HG02678 (cell line): ENCODE results near the gene NCOR1.
"Not testable (repeated sequence)": the region's sequence is repeated elsewhere in the genome, so short reads cannot be mapped to it uniquely, and the experiment has no call there.

Experiments used
- ATAC-seq: cut with Tn5 transposase; IDR thresholded peaks from one replicate; pipeline ENCODE4 v1.9.1; 2021; ENCODE audit warnings: mild to moderate bottlenecking, moderate library complexity; ENCODE audit not compliant: unreplicated experiment

Gene NCOR1

DNA sequence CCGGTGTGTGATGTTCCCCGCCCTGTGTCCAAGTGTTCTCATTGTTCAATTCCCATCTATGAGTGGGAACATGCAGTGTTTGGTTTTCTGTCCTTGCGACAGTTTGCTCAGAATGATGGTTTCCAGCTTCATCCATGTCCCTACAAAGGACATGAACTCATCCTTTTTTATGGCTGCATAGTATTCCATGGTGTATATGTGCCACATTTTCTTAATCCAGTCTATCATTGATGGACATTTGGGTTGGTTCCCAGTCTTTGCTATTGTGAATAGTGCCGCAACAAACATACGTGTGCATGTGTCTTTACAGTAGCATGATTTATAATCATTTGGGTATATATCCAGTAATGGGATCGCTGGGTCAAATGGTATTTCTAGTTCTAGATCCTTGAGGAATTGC, 63.0 kb downstream of the NCOR1 start:
- not testable (repeated sequence) for ATAC-seq

DNA sequence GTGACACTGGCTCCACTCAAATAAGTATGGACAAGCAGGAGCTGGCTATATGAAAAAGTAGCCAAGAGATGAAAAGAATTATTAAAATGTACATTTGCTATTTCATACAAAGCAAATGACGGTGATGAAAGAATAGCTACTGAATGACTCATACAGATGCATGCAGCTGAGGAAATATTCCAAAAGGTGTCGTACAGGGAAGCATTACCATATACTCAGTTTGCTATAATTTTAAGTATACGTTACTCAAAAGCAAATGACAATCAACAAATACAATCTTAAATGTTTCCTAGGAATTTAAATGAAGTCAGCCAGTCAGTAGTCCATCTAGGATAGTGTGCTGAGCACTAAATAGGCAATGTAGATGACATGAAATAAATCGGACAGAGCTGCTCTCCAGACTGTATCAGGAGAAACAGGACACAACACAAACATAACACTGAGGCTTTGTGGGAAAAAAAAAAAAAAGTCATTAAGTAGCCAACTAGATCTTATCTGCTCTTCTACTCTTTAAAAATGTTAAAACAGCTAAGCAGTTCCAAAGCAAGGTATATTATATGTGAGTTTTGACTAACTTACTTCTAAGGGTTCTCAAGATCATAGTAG, 65.0 kb downstream of the NCOR1 start:
- no peak for ATAC-seq

DNA sequence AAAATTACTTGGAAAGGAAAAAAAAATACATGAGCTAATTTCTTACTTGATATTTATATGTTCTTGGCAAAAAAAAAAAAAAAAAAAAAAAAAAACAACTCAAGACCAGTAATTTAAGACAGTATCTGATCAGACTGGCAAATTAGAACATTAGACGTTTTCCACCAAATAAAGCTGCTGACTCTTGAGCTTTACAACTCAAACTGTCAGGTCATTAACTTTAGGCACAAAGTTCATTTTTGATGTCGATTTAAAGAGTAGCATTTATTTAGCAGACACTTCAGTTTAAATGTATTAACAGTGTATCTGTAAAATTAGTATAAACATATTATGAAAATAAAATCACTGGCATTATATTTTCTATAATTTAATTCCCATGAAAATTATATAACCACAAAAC, 66.7 kb downstream of the NCOR1 start:
- ATAC-seq, result no peak

DNA sequence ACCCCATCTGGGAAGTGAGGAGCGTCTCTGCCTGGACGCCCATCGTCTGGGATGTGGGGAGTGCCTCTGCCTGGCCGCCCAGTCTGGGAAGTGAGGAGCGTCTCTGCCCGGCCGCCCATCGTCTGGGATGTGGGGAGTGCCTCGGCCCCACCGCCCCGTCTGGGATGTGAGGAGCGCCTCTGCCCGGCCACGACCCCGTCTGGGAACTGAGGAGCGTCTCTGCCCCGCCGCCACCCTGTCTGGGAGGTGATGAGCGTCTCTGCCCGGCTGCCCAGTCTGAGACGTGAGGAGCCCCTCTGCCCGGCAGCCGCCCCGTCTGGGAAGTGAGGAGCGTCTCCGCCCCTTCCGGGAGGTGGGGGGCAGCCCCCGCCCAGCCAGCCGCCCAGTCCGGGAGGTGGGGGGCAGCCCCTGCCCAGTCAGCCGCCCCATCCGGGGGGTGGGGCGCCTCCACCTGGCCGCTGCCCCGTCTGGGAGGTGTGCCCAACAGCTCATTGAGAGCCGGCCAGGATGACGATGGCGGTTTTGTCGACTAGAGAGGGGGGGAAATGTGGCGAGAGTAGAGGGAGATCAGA, 69.9 kb downstream of the NCOR1 start:
- ATAC-seq, result not testable (repeated sequence)

DNA sequence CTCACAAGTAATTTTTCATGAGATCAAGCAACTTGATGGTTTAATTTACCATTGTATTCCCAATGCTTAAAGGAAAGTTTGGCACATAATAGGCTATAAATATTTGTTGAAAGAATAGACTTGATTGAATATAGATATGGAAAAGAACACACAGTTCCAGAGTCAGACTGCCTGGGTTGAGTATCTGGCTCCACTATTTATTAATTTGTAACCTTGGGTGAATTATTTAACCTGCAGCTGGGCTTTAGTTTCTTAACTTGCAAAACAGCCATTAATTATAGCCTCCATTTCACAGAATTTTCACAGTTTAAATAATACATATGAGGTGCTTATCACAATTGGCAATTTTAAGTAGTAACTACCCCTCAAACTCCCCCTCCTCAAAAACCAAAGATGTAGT, 73.6 kb downstream of the NCOR1 start:
- ATAC-seq, result no peak

DNA sequence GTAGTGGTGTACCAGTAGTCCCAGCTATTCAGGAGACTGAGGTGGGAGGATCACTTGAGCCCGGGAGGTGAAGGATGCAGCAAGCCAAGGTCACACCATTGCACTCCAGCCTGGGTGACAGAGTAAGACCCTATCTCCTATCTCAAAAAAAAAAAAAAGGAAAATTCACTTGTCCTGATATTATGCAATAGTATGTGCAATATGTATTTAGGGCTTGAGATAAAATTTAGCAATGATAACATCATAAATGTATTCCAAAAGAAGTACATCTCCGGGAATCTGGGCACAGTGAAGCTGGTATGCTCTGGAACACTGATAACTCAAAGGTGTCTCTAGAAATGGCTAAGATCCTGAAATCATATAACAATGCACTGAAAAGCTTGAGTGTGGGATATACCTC, 74.5 kb downstream of the NCOR1 start:
- no peak for ATAC-seq

DNA sequence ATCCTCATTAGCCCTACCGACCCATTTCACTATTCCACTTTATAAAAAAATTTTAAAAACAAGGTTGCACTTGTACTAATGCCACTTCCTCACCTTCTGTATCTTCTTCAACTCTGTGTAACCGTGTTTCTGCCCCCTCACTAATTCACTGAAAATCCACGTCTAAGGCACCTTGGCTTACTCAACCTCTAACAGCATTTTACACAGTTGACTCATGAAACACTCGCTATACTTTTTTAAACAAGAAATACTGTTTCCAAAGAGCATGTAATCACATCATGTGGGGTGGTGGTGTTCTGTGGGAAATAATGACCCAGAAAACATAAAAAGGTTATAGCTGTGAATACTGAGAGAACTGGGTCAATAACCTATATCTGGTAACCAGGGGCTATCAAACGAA, 79.9 kb downstream of the NCOR1 start:
- no peak for ATAC-seq

DNA sequence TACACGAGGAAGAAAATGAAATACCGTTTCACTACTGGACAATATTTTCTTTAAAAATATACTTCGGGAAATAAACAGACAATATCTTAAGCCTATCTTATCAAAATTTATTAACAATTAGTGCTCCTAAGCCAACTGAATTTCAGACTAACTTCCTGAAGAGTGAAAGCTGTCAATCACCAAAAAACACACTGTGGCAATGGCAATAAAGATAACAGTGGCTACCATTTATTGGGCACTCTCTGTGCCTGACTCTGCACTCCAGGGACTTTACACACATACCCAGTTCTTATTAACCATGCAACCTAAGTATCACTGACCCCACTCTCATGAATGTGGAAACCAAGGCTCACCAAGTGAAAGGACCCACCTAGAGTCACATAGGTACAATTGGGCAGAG, 83.7 kb downstream of the NCOR1 start:
- no peak for ATAC-seq

DNA sequence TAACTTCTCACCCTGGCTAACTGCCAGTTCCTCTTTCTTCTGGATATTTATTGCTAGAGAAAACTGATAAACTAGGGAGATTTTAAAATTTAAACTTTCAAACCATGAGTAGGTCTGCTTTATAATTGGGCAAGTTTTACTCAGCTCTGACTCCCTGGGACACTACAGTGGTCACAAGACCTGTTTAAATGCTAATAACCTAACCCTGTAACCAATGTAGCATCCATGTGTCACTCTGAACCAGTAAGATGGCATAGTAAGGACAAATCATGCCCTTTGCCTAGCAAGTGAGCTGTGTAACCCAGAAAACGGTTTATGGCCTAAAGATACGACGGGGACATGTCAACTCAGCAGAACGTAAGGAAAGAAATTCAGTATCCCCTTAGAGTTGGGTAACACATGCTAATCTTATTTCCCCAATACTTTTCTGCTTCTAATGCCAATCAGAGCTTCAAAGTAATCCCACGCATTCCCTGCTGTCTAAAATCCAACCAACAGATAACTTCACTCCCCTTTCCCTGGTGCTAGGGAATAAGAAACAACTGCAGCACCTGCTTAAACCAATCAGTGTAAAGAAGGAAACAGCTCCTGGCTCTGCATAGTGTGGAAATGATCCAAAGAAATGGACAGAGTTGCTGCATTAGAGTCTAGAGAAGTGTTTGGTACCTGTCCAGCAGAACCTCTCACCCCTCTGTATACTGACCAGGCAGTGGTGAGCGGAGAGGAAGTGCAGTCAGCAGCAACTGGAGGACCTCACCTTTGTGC, 85.7 kb downstream of the NCOR1 start:
- ATAC-seq, result no peak

DNA sequence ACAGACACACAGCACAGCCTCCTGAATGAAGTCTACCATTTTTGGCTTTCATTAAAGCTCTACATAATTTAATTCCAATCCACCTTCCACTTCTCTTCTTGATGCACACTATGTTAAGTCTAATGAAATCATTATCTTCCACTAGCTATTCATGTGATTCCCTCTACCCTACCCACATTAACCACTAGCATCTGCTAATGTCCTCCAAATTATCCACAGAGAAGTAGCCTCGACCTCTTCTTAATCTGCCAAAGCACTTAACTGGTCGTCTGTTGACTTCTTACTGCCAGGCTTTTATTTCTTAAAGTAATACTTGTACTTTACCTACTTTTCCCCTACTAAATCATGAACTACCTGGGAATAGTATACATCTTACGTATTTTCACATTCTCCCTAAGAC, 91.8 kb downstream of the NCOR1 start:
- ATAC-seq, result no peak

DNA sequence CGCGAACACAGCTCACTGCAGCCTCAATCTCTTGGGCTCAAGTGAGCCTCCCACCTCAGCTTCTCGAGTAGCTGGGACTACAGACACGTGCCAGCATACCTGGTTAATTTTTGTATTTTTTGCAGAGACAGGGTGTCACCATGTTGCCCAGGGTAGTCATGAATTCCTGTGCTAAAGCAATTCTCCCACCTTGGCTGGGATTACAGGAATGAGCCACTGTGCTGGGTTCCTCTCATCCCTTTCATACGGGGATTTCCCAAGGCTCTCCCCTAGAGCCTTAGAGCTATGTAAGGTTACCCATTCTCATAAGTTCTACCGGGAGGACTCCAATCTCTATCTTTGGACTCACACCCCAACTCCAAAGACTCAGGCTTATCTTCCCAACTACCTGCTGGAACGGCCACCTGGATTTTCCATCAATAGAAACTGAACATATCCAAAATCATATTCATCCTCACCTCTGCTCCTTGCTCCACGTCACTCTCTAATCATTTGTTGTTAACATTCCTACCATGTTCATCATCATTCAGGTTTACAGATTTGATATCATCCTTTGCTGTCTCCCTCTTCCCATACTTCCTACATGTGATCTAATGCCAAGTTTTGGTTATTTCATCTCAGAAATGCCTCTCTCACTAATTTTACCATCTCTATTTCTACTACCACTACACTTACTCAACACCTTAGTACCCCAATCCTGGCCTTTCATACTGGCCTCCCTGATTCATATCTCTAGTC, 92.5 kb downstream of the NCOR1 start:
- ATAC-seq, result no peak

DNA sequence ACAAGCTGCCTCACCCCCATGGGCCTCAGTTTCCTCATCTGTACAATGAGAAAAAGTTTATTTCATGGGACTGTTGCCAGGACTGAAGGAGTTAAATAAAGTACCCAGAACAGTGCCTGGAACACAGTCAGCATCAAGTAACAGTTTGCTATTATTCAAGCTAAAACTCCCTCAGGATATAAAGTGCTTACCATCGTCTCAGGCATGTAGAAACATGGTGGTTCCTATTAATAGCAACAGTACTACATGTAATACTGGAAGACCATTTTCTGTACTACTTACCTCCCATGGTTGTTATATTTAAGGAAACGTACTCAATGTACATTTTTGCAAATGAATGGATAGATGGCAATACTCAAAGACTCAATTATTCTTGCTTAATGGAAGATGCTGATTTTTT, 93.4 kb downstream of the NCOR1 start:
- no peak for ATAC-seq

DNA sequence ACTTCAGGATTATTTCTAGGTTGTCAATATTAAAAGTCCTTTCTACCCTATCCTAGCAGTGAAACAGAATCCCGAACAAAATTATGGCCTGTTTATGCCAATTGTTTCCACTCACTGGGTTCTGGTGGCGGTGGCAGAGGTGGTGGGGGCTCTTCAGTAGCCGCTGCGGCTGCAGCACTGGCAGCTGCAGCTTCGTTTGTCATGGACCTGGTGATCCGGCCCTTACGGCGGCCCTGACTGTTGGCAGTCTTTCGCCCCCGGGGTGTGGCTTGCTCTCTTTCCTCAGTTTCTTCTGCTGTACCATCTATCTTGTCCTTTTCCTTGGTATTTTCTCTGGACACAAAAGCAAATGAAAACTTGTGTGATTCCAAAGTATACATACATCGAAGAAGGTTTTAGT, 94.4 kb downstream of the NCOR1 start:
- ATAC-seq, result no peak

DNA sequence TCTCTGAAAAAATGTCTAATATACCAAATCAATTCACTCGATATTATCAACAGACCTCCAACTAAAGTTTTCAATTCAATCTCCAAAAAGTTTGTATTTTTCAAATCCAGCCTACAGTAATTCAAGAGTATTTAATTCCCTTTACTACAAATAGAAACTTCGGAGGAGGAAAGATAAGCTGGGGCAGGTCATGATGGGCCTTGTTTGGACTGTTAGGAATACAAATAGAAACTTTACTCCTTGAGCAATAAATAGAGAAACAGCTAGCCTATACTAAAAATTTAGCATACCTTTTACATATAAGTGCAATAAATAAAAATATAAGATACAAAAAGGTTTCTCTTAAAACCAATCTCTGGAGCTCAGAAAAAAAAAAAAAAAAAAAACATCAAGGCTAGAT, 98.2 kb downstream of the NCOR1 start:
- no peak for ATAC-seq

DNA sequence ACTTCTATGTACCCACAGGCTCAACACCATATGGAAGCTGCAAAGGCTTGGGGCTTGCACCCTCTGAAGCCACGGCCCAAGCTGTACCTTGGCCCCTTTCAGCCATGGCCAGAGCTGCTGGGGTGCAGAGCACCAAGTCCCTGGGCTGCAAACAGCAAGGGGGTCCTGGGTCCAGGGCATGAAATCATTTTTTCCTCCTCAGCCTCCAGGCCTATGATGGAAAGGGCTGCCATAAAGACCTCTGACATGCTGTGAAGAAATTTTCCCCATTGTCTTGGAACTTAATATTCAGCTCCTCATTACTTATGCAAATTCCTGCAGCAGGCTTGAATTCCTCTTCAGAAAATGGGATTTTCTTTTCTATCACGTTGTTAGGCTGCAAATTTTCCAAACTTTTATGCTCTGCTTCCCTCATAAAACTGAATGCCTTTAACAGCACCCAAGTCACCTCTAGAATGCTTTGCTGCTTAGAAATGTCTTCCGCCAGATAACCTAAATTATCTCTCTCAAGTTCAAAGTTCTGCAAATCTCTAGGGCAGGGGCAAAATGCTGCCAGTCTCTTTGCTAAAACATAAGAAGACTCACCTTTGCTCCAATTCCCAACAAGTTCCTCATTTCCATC, 100.1 kb downstream of the NCOR1 start:
- ATAC-seq, result not testable (repeated sequence)

DNA sequence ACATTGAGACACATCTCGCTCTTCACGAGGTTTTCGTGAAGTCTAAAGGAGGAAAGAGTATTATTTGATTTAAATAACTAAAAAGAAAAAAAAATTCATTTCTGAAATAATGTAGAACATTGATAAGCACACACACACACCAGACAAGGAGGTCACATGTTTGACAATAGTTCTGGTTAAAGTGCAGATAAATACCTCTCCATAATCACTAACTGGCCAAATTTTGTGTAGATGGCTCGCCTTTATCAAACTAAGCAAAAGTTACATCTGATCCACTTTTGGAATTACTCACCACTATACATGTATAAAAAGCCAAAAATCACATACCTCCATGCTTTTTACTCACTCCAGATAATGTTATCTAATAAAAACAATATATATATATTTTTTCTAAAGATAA, 106.5 kb downstream of the NCOR1 start:
- ATAC-seq, result no peak

DNA sequence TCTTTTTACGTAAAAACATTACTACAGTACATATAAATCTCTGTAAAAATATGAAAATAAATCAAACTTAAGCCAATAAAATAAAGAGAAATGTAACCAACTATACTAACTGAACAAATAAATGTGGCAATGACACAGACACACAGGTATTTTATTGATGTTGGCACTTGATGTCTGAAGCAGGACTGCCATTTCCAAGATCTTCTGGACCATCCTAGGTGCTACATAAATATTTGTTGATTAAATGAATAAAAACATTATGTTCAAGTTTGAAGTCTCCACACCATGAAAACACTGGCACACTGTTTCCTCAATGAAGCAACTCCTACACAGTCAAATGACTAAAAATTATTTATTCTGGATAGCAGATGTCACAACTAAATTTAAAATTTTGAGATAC, 106.9 kb downstream of the NCOR1 start:
- ATAC-seq, result no peak

DNA sequence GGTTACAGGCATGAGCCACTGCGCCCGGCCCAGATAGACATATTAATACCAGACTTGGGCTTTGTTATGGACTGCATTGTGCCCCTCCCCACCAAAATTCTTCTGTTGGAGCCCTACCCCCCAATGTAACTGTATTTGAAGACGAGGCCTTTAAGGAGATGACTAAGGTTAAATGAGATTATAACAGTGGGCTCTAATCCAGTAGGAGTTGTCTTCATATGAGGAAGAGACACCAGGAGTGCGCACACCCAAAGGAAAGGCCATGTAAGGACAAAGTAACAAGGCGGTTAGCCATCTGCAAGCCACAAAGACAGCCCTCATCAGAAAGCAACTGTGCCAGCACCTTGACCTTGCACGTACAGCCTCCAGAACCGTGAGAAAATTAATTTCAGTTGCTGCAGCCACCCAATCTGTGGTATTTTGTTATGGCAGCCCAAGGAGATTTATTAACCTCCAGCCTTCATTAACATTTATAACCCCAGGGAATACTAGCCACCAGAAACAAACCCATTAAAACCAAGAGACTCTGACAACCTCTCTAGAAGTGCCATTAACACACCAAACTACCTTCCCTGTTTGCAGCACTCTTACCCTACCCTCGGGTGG, 108.1 kb downstream of the NCOR1 start:
- ATAC-seq, result no peak

DNA sequence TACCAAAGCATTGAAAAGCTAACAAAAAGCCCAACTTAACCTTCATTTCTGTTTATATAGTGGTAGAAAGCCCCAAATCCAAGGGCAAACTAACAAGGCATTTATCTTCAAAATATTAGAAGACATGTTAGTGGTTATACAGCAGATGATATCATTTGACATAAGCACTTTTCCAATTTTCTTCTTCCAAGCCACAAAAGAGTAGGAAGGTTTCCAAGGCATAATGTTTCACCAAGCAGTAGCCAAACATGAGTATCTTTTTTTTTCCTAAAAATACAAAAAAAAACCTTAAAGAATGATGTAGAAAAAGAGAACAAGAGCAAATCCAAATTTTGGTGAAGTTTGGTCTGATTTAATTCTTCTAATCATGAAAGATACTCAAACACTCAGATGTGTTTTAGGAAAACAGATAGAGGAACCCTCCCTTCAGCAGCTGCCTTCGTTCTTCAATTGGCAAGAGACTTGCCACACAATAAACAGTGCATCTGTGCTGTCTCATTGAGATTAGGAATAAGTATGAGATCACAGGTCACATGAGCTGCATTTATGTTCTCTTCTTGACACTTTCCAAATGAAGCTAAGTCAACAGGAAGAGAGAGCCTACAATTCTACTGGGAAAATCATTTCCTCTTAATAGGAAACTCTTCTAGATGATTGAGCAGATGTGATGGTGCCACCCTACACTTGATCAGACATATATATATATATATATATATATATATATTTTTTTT, 109.0 kb downstream of the NCOR1 start:
- ATAC-seq, result no peak

DNA sequence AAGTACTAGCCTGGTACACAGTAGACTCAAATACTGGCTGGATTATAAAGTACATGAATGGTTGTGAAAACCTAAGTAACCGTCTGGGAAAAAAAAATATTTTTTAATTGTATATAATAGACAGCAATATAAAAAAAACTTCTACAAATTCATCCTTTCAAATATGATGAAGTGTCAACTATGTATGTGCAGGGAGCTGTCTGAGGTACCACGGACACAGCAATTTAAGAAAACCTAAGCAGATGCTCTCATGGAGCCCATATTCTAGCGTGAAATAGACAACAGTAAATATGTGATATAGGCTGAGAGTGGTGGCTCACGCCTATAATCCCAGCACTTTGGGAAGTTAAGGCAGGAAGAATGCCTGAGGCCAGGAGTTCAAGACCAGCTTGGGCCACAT, 111.1 kb downstream of the NCOR1 start:
- ATAC-seq, result no peak
